Occipital lobe (tissue), 3 donors: ENCODE data around the gene CTAG1A. TPM values are rescaled to one million over a fixed set of nuclear protein-coding genes. Genes with fewer than 3 reads are reported as not detected.
"Not testable (repeated sequence)": the region's sequence is repeated elsewhere in the genome, so short reads cannot be mapped to it uniquely, and the experiment has no call there.

Experiments used
- DNase-seq: peaks from one replicate; lab custom pipeline; 2025; lab: John Stamatoyannopoulos, UW
- small RNA-seq: library from RNA; depleted of rRNA; stranded (forward); fragments of <200 nt; gene quantifications from one replicate; pipeline ENCODE3, GENCODE V24; 2014
- total RNA-seq: library from RNA; depleted of rRNA; stranded (reverse); fragments of >200 nt; gene quantifications from one replicate; pipeline ENCODE4 v1.2.3, GENCODE V29; 2014

CTAG1A gene
- total RNA-seq, 1 donor from 2014 or later, result not detected

DNA sequence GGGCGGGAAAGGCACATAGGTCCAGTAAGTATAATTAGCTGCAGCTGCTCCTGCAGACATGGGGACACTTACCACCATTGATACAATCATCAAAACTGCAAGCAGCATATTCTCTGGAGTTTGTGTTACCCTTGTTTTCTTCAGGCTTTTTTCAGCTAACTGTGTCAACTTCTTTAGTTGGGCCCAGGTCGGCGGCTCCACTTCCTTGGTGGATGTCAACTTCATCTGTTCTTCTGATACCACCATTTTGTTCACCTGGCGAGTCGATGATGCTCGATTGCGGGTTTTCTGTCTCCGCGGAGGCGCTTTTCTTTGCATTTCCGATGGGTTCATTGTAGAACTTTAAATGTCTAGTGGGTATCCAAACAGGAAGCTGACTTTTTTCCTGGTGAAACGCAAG, 26.2 kb downstream of the CTAG1A start:
- DNase-seq, result not testable (repeated sequence)

DNA sequence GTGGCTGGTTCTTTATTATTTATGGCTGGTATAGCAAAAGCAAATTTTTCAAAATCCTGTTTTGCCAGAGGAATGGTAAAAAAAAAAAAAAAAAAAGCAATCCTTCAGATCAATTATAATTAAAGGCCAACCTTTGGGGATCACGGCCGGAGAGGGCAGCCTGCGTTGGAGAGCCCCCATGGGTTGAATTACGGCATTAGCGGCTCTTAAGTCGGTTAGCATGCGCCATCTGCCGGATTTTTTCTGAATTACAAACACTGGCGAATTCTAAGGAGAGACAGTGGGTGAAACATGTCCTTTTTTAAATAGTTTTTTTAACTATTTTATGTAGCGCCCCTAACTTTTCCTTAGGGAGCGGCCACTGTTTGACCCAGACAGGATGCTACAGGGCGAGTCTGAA, 28.7 kb downstream of the CTAG1A start:
- DNase-seq, result not testable (repeated sequence)

DNA sequence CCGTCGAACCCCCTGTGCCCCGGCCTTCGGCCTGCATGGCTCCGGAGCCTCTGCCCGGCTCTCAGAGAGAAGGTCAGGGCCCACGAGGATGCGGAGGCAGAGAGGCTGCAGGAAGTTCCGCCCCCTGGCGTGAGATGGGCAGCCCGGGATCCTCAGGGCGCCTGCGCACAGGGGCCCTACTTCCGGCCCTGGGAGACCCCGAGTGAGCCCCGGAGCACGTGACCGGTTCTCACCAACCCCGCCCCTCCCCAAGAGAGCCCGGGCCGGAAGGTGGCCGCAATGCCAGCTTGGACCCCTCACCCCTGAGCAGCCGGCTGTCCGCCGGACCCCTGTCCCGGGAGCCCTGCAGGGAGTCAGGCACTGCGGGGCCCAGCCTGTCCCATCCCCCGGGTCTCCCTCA, 34.2 kb downstream of the CTAG1A start, which contains the start of gene CTAG1B:
Gene CTAG1B, minus strand, starts transcription at position 101 of the 400 bp plus-strand sequence. Its CDS starts 64 bp downstream, at position 37.
- not testable (repeated sequence) for DNase-seq

DNA sequence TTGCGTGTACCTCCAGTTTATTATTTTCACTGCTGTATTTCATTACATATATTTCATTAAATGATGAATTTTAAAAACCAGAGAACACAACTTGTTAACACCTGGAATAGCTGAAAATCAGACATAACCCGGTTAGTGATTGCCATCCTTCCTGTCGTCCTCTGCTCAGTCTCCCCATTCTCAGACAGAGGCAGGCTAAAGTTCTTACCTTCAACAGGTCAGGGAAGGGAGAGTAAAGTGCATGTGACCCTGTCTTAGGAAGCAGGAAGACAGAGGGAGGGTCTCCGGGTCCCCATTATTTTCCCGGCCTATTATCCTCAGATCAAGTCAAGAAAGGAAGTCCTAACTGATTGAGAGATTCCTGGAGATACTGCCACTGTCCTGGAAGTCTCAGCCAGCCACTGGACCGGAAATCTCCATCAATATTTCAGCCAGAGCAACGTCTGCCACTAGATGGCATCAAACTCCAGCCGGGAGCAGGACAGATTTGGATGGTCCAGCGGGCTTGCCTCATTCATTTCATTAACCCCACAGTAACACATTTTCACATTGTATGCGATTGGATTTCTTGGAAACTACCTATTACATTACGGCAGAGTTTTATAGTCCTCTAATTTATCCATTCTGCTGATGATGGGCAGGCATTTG, 36.0 kb downstream of the CTAG1A start:
- DNase-seq, result not testable (repeated sequence)

DNA sequence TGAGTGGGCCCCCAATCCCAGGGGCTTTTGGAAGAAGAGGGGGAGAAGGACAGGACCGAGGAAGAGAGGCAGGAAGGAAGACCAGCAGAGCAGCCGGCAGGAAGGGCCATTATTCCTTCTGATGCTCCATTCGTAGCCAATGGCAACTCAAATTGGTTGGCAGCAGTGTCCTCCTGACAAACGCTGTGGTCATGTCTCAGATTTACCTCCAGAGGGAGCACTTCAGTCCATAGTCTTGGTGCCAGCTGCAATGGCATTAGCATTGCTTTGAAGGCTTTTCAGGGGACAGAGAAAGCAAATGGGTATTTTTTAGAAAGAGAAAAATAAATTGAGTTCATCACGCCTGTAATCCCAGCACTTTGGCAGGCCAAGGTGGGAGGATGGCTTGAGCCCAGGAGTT, 44.0 kb downstream of the CTAG1A start:
- not testable (repeated sequence) for DNase-seq

DNA sequence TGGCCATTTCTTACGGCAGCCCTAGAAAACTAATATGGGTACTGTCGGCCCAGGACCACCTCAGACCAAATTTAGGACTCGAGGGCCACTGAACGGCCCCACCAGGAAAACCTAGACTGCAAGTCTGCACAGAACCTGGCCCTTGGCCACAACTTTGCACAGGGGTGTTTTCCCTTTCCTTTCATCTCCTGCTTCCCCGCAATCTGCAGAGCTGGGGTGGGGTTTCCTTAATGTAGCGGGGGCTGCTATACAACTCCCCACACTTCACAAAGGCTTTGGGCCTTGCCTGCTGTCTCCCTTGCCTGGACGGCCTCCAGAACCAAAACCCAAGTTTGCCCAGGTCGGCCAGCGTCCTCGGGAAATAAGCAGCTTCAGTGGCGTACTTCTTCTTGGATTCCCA, 46.0 kb downstream of the CTAG1A start:
- DNase-seq, result not testable (repeated sequence)

DNA sequence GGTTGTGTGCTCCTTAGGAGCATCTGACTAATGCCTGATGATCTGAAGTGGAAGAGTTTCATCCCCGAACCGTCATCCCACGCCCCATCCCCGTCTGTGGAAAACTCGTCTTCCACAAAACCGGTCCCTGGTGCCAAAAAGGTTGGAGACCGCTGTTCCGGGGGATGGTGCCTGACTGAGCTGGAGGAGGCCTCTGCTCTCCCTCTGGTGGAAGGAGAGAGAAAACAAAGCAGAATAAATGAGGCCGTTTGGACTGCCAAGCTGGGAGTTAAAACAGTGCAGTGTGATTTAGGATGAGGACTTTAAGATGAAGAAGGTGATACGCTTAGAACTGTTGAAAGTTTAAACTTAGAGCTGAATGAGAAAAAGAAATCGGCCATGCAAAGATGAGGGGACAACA, 48.7 kb downstream of the CTAG1A start:
- DNase-seq, result not testable (repeated sequence)

Small RNA genes lying within 50 kb of the gene (small RNA-seq; reads per million reads assigned to genes)
- gene AC244090.1, result not detected
- gene AC244107.2, result not detected

Other genes with a start within 250 kb of the CTAG1A start
- gene FLNA, start 210.5 kb upstream of the CTAG1A start, total RNA-seq, result 73.0 TPM
- 17.2 TPM for gene EMD, start 205.8 kb upstream of the CTAG1A start, total RNA-seq
- gene RPL10, start 186.8 kb upstream of the CTAG1A start, total RNA-seq, result 2,213 TPM
- gene DNASE1L1, start 175.9 kb upstream of the CTAG1A start, total RNA-seq, result 4.4 TPM
- 10.9 TPM for gene TAFAZZIN, start 173.6 kb upstream of the CTAG1A start, total RNA-seq
- 42.7 TPM for gene ATP6AP1, start 156.5 kb upstream of the CTAG1A start, total RNA-seq
- 192 TPM for gene GDI1, start 148.0 kb upstream of the CTAG1A start, total RNA-seq
- gene FAM50A, start 141.0 kb upstream of the CTAG1A start, total RNA-seq, result 13.1 TPM
- gene PLXNA3, start 126.9 kb upstream of the CTAG1A start, total RNA-seq, result 14.5 TPM
- gene LAGE3, start 105.9 kb upstream of the CTAG1A start, total RNA-seq, result 13.4 TPM
- gene UBL4A, start 98.5 kb upstream of the CTAG1A start, total RNA-seq, result 33.7 TPM
- gene SLC10A3, start 94.5 kb upstream of the CTAG1A start, total RNA-seq, result 3.4 TPM
- gene FAM3A, start 68.9 kb upstream of the CTAG1A start, total RNA-seq, result 8.1 TPM
- 17.3 TPM for gene G6PD, start 38.3 kb upstream of the CTAG1A start, total RNA-seq
- 5.5 TPM for gene IKBKG, start 37.5 kb upstream of the CTAG1A start, total RNA-seq
- not detected for gene CTAG1B, start 34.1 kb downstream of the CTAG1A start, total RNA-seq
- gene CTAG2, start 68.4 kb downstream of the CTAG1A start, total RNA-seq, result not detected
- 1.4 TPM for gene GAB3, start 165.9 kb downstream of the CTAG1A start, total RNA-seq
- gene DKC1, start 177.7 kb downstream of the CTAG1A start, total RNA-seq, result 19.0 TPM
- 15.1 TPM for gene MPP1, start 220.4 kb downstream of the CTAG1A start, total RNA-seq
- not detected for gene SMIM9, start 249.5 kb downstream of the CTAG1A start, total RNA-seq